Effector CD8-positive, alpha-beta T cell (primary cell): ENCODE data around the gene RTP4.
"Not testable (repeated sequence)": the region's sequence is repeated elsewhere in the genome, so short reads cannot be mapped to it uniquely, and the experiment has no call there.

ENCODE experiments used
- DNase-seq: peaks from one replicate; lab custom pipeline; 2025; lab: John Stamatoyannopoulos, UW

The RTP4 gene

GRCh38 chr3:187369089-187369447, 883 bp downstream of the RTP4 start:
- no peak for DNase-seq

DNA sequence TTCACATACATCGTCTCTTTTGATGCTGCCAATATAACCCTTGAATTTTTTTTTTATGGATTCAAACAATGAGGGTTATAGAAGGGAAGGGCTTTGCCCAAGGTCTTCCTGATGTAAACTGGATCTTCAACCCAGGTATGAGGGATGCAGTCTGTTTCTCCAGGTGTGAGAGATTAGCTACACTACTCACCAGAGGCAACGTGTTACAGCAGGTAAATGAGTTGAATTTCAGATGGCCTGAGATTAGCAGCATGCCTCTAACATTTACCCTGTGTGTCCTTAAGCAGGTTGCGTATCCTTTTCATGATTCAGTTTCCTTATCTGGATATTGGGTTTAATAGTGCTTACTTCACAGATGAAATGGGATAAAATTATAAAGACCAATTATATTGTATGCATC, 1.9 kb downstream of the RTP4 start:
- no peak for DNase-seq

DNA sequence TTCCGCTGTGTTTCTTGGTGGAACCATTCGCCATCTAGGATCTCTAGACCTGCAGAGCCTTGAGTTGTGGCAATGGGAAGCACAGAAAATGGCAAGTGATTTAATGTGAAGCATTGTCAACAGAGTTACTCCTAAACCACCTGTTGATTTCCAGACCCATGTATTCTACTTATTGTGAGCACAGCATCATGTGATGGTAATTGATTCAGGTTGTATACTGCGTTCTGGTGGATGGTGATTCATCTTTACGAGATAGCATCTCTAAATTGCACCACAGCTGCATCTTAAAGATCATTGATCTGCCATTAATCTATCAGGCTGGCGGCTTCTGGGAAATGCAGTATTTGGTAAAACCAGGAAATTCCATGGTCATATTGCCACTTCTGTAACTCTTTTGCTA, 7.4 kb downstream of the RTP4 start:
- DNase-seq, result no peak

GRCh38 chr3:187377842-187378241, 9.7 kb downstream of the RTP4 start:
- no peak for DNase-seq

DNA sequence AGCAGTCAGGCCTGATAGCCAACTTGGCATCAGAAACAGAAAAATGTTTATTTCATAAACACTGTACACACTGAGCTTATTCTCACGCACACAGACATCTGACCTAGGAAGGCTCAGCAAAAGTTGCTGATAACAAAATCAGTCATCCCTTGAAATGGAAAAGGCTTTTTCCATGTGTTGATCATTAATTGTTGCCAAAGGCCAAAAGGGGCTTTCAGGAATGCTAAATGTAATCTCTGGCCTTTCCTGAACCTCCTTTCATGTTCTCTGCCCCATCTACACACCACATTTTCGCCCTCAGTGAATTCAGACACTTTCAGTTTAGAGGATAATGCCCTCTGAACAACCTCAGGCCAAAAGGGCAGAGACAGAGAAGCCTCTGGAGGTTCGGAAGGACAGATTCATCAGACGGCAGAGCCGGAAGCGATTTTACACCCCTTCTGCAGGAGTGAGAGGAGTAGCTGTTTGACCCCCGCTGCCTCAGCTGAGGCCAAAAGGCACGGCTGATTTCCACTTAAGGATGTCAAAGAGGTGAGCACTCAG, 14.5 kb downstream of the RTP4 start:
- no peak for DNase-seq

DNA sequence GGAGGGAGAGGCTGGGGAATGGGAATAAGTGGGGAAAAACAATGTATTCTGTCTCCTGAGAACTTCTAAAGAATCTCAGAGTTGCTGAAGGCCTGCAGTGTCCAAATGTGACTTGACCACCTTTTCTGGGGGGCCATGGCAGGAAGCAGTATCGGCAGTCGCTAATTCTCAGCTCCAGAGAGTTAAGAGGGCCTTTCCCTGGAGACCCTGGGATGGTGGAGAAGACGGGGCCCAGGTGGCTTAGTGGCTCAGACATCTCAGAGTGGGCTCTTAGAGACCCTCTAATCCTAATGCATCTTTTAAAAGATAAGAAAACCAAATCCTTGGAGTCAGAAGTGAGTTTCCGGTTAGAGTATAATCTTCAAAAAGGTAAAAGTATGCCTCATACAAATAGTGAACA, 15.1 kb downstream of the RTP4 start:
- no peak for DNase-seq

DNA sequence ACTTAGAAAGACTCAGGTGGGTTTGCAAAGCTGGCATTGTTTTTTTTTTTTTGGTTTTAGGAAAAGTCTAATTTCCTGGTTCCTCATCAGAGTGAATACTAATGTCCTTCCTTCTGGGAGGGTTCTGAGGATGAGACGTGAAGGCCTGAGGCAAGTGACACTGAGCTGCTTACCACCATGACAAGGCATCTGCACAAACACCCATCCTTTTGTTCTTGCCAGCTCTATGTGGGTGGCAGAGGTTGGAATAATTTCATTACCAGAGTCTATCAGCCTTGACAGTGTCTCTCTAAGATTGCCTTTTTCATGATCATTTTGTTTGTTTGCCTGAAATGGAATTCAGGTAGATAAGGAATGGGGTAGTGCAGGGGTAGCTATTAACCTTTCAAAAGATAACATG, 17.1 kb downstream of the RTP4 start:
- DNase-seq, result no peak

DNA sequence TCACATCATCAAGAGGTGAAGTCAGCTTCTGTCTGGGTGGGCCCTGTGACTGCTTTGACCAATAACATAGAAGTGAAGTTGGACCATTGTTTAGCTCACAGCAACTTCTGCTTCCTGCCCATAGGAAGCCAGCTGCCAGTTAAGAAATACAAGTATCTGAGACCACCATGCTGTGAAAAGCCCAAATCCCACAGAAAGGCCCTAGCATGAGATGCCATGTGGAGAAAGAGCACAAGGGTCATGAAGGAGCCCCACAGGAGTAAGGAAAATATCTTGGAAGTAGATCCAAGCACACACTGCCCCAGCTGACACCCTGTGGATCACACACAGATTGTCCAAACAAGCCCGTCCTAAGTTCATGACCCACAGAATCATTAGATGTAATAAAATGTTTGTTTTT, 28.5 kb downstream of the RTP4 start:
- DNase-seq, result no peak

DNA sequence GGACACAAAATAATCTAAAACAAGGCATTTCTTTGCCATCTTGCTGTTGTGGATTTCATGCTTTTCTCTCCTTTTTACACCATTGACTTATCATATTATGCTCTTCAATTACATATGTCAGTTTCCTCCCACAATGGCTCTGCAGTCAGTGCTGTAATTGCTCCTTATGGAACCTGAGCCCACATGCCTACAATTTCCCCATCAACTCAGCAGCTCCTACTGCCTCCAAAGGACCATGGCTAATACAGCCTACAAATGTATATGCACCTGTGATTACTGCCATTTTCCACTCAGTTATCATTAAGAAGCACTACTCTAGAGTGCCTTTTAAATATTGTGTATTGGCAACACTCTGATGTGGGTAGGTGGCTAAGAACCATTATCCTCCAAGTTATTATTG, 30.8 kb downstream of the RTP4 start:
- DNase-seq, result no peak

DNA sequence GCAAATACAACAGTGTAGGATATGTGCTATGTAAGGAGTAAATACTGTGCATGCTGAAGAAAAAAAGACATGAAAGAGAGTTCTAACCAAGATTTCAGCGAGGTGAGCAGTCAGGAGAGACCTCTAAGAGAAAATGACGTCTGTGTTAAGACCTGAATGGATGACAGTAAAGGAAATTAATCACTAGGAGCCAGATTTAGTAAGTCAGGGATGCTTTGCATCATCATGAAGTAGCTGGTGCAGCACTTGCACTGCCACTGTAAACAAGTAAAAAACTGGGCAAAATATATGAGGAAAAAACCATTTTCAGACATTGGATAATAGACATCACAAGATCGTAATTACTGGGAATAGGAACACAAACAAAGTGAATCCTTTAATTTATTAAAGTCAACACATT, 32.6 kb downstream of the RTP4 start:
- no peak for DNase-seq

DNA sequence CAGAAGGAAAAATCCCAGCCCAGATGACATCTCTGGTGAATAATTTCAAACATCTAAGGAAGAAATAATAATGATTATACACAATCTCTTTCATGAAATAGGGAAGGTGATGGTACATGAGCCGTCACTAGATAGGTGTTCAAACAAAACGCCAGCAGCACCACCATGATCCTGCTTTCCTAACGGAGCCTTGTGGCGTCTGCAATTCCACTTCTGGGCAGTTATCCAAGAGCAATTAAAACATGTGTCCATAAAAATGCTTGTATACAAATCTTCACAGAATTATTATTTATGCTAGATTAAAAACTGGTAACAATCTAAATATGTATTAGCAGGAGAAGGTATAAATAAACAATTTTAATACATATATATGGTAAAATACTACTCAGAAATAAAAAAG, 33.7 kb downstream of the RTP4 start:
- no peak for DNase-seq

DNA sequence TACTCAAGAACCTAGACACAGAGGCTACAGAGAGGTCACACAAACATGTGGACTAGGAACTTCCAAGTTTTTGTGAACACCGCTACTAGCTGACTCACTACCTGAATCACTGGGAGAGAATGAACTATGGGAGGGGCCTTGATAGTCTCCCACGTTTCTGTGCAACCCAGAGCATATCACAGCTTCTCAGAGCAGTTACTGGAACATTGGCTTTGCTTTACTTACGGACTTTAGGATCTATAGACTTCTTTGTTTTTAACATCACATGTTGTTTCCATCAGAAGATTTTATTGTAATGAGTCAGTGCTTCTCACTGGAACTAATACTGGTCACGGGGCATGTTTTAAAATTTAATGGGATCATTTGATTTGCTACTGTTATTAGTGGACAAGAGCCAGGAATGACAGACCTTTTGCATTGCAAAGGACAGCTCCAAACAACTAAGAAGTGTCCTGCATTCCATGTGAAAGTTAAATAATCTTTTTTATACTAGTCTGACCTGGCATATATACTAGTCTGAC, 35.6 kb downstream of the RTP4 start:
- no peak for DNase-seq

GRCh38 chr3:187406927-187407326, 38.7 kb downstream of the RTP4 start:
- no peak for DNase-seq

- DNase-seq, result not testable (repeated sequence)
Measured at GRCh38 chr3:187411991-187412781, 44.0 kb downstream of the RTP4 start.
